Natural killer cell (primary cell): Measurements from ENCODE around the gene HOXC6. TPM values are rescaled to one million over a fixed set of nuclear protein-coding genes. Genes with fewer than 3 reads are reported as not detected.
A peak's percentile ranks its signal among the peaks of the same experiment; 100 is the strongest.

Experiments
- ATAC-seq, 3 donors: fragments of 150-1000 bp in 2 of 3; fragments of 200-7000 bp in 1 of 3; cut with Tn5 transposase; 1 replicate in 1 of 3; 2 replicates in 2 of 3; pipeline ENCODE4 v1.10.0; 2021; ENCODE audit warnings: mild to moderate bottlenecking in 2 of 3, moderate library complexity in 2 of 3
- DNase-seq, 2 donors: peaks; one replicate each; pipeline versions ENCODE4 v3.0.0 to v3.0.0-alpha.2; 2013 to 2021; ENCODE audit warnings: mixed read lengths in 1 of 2
- H3K27ac ChIP-seq: one replicate; pipeline ENCODE4 v1.5.1; 2013; ENCODE audit warnings: mild to moderate bottlenecking, low read length
- H3K27me3 ChIP-seq: one replicate; pipeline ENCODE4 v1.6.1; 2013; ENCODE audit warnings: low read length; ENCODE audit not compliant: control insufficient read depth, insufficient read depth
- H3K36me3 ChIP-seq: one replicate; pipeline ENCODE4 v1.6.1; 2013; ENCODE audit warnings: low read length; ENCODE audit not compliant: control insufficient read depth, insufficient read depth
- H3K4me1 ChIP-seq: one replicate; pipeline ENCODE4 v1.6.1; 2013; ENCODE audit warnings: low read length; ENCODE audit not compliant: control insufficient read depth, insufficient read depth
- H3K4me3 ChIP-seq: one replicate; pipeline ENCODE4 v1.5.1; 2013; ENCODE audit warnings: low read length
- H3K9me3 ChIP-seq: one replicate; pipeline ENCODE4 v1.6.1; 2013; ENCODE audit warnings: low read length; ENCODE audit not compliant: control insufficient read depth, insufficient read depth
- H3K27ac Mint-ChIP-seq, 2 donors: one replicate each; pipeline ENCODE4 v1.8.0; 2022; ENCODE audit warnings: mild to moderate bottlenecking in 2 of 2, mixed read lengths in 2 of 2, moderate library complexity in 1 of 2
- H3K27me3 Mint-ChIP-seq, 2 donors: one replicate each; pipeline ENCODE4 v1.8.0; 2022; ENCODE audit warnings: low read depth in 2 of 2, mixed read lengths in 2 of 2
- H3K36me3 Mint-ChIP-seq: one replicate; pipeline ENCODE4 v1.8.0; 2022; ENCODE audit warnings: mixed read lengths
- H3K4me1 Mint-ChIP-seq, 2 donors: one replicate each; pipeline ENCODE4 v1.8.0; 2022; ENCODE audit warnings: mixed read lengths in 2 of 2
- H3K4me3 Mint-ChIP-seq: one replicate; pipeline ENCODE4 v1.8.0; 2022; ENCODE audit warnings: mild to moderate bottlenecking, moderate library complexity, mixed read lengths
- H3K9me3 Mint-ChIP-seq, 2 donors: one replicate each; pipeline ENCODE4 v1.8.0; 2022; ENCODE audit warnings: mixed read lengths in 2 of 2
- WGBS: methylation state at CpG from one replicate; pipeline ENCODE4 v1.1.7; 2013; ENCODE audit warnings: missing lambda C conversion rate; ENCODE audit not compliant: insufficient coverage; 5-methylcytosine and 5-hydroxymethylcytosine counted together
- intact Hi-C: fragments of 100-400 bp; cut with micrococcal nuclease; formaldehyde crosslinking; loops from one replicate; pipeline ENCODE4 v1.14.2; 2022
- total RNA-seq, 4 donors: library from RNA; stranded (reverse); fragments of 120-200 nt in 1 of 4; gene quantifications; one replicate each; pipeline versions ENCODE4 v1.2.3 to v1.2.4, GENCODE V29; 2013 to 2022
- TF ChIP-seq, protein P1 (sequence below): fragments of 200-600 bp; IDR thresholded peaks from one replicate; pipeline ENCODE4 v1.8.0; 2022; ENCODE audit warnings: antibody characterized with exemption

HOXC6 gene
- total RNA-seq, 3 donors from 2014 or later (not counting 1 experiment from before 2014, with no cell fraction given), result not detected

DNA sequence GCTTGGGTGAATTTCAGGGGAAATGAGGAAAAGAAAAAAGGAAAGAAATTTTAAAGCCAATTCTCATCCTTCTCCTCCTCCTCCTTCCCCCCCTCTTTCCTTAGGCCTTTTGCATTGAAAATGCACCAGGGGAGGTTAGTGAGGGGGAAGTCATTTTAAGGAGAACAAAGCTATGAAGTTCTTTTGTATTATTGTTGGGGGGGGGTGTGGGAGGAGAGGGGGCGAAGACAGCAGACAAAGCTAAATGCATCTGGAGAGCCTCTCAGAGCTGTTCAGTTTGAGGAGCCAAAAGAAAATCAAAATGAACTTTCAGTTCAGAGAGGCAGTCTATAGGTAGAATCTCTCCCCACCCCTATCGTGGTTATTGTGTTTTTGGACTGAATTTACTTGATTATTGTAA, 27.3 kb downstream of the HOXC6 start:
- H3K4me1 Mint-ChIP-seq, result peaks cover 26 to 36% of the 10 kb centered on the region in 2 donors
- H3K27ac Mint-ChIP-seq, result no peak overlapping the region
- no peak for ATAC-seq
- Histone ChIP-seq H3K4me1 (peaks cover 42% of the 10 kb centered on the region), H3K27ac (no peak overlapping the region), H3K36me3 (no peaks in the 10 kb centered on the region), H3K4me3 (no peak overlapping the region), H3K9me3 (no peaks in the 10 kb centered on the region), H3K27me3 (peaks cover 42% of the 10 kb centered on the region)
- peak overlapping the region; percentile 21 for H3K4me3 Mint-ChIP-seq
- H3K36me3 Mint-ChIP-seq, result no peaks in the 10 kb centered on the region
- 100% methylated on average over 1 of the region's 2 CpGs for WGBS
- peaks cover 64 to 74% of the 10 kb centered on the region in 2 donors for H3K27me3 Mint-ChIP-seq
- no peaks in the 10 kb centered on the region for H3K9me3 Mint-ChIP-seq
- TF ChIP-seq, protein P1, sequence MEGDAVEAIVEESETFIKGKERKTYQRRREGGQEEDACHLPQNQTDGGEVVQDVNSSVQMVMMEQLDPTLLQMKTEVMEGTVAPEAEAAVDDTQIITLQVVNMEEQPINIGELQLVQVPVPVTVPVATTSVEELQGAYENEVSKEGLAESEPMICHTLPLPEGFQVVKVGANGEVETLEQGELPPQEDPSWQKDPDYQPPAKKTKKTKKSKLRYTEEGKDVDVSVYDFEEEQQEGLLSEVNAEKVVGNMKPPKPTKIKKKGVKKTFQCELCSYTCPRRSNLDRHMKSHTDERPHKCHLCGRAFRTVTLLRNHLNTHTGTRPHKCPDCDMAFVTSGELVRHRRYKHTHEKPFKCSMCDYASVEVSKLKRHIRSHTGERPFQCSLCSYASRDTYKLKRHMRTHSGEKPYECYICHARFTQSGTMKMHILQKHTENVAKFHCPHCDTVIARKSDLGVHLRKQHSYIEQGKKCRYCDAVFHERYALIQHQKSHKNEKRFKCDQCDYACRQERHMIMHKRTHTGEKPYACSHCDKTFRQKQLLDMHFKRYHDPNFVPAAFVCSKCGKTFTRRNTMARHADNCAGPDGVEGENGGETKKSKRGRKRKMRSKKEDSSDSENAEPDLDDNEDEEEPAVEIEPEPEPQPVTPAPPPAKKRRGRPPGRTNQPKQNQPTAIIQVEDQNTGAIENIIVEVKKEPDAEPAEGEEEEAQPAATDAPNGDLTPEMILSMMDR, result no peak
- no peak for DNase-seq
- intact Hi-C loops, result no loop called here

DNA sequence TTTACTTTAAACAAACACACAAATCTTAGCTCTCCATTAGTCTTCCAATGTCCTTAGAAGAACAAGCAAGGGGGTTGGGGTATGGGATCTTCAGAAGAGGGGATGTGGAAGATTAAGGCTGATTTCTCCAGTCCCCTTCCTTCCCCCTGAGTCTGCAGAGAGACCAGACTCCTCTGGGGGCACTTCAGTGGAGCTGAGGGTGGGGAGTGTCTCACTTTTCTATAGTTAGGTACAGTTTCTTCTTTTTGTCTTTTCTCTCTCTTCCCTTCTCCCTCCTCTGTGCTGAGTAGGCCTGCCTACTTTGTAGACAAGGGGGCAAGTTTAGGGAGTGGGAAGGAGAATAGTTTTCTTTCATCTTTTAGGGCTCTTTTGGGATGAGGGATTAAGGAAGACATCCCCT, 27.9 kb downstream of the HOXC6 start:
- Histone ChIP-seq H3K27ac (no peak overlapping the region), H3K9me3 (no peaks in the 10 kb centered on the region), H3K4me1 (peaks cover 38% of the 10 kb centered on the region), H3K36me3 (no peaks in the 10 kb centered on the region), H3K27me3 (peaks cover 42% of the 10 kb centered on the region), H3K4me3 (no peak overlapping the region)
- no peak overlapping the region for H3K27ac Mint-ChIP-seq
- intact Hi-C loops, result no loop called here
- no peaks in the 10 kb centered on the region for H3K36me3 Mint-ChIP-seq
- no peaks in the 10 kb centered on the region for H3K9me3 Mint-ChIP-seq
- DNase-seq (no peak), ATAC-seq (no peak)
- peaks cover 24 to 30% of the 10 kb centered on the region in 2 donors for H3K4me1 Mint-ChIP-seq
- H3K27me3 Mint-ChIP-seq, result peaks cover 64 to 74% of the 10 kb centered on the region in 2 donors
- TF ChIP-seq, protein P1, result no peak
- no peak overlapping the region for H3K4me3 Mint-ChIP-seq

DNA sequence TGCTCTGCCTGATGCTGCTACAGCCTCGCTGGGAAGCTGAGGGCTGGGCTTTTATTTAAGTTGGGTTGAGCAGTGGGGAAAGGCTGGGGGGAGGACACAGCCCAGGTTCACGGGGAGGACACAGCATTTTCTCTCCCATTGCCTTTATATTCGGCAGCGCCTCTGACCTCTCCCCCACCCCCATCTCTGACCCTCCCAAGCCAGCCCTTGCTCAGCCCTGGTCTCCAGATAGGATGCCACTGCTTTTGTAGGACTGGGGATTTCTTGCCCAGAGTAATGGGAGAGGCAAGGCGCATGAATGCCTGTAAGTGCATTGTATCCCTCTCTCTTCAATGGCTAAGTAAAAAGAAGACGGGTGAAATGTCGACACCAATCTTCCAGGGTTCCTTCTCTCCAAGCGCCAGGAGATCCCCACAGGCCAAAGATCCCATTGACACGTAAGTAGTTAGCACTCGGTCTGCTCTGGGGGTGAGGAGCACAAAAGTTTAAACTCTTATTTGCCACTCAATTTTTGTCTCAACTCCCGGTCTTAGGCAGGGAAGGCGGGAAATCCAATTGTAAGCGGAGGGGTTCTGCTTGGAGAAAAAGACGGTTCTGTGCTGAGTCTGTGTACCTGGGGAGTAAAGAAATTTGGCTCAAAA, 30.0 kb downstream of the HOXC6 start:
- Histone ChIP-seq H3K4me1 (peaks cover 16% of the 10 kb centered on the region), H3K36me3 (no peaks in the 10 kb centered on the region), H3K27me3 (peaks cover 31% of the 10 kb centered on the region), H3K9me3 (no peaks in the 10 kb centered on the region), H3K4me3 (no peak overlapping the region), H3K27ac (no peak overlapping the region)
- H3K27ac Mint-ChIP-seq, result no peak overlapping the region
- WGBS, result 72% methylated on average over 13 of the region's 14 CpGs
- H3K9me3 Mint-ChIP-seq, result no peaks in the 10 kb centered on the region
- DNase-seq, result no peak
- H3K27me3 Mint-ChIP-seq, result peaks cover 71 to 80% of the 10 kb centered on the region in 2 donors
- peaks cover 9 to 11% of the 10 kb centered on the region in 2 donors for H3K4me1 Mint-ChIP-seq
- ATAC-seq, result no peak
- intact Hi-C loops, result no loop called here
- no peaks in the 10 kb centered on the region for H3K36me3 Mint-ChIP-seq
- TF ChIP-seq, protein P1, result no peak
- H3K4me3 Mint-ChIP-seq, result no peak overlapping the region

DNA sequence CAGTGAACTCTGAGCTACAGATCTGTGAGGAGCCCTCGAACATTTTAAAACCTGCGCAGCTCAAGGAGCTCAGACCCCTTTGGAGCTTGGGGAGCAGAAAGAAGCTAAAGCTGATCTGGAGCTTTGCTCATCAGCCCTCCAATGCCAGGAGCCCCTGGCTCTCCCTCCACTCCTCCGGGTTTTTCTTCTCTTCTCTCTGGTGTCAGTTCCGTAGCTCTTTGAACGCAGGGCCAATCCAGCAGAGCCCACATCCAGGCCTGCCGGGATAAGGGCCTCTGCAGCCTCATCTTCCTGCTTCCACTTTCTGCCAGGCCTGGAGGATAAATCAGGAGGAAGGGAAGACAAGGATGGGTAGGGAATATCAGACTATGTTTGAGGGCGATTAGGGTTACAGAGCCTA, 31.4 kb downstream of the HOXC6 start:
- peaks cover 24% of the 10 kb centered on the region for H3K27me3 ChIP-seq
- no peaks in the 10 kb centered on the region for H3K9me3 ChIP-seq
- no peak overlapping the region for H3K27ac ChIP-seq
- DNase-seq (no peak), ATAC-seq (no peak)
- Mint-ChIP-seq H3K27ac (no peak overlapping the region), H3K36me3 (no peaks in the 10 kb centered on the region), H3K9me3 (no peaks in the 10 kb centered on the region), H3K4me3 (no peak overlapping the region), H3K27me3 (peaks cover 63 to 76% of the 10 kb centered on the region in 2 donors), H3K4me1 (peaks cover 3% of the 10 kb centered on the region in 2 donors)
- H3K4me1 ChIP-seq, result peaks cover 2% of the 10 kb centered on the region
- TF ChIP-seq, protein P1, result no peak
- no peak overlapping the region for H3K4me3 ChIP-seq
- intact Hi-C loops, result no loop called here
- WGBS, result 54% methylated on average over 7 of the region's 7 CpGs
- no peaks in the 10 kb centered on the region for H3K36me3 ChIP-seq
